GM21825 (cell line): Measurements from ENCODE around the gene RSPH9.
A peak's percentile ranks its signal among the peaks of the same experiment; 100 is the strongest.
"Not testable (repeated sequence)": the region's sequence is repeated elsewhere in the genome, so short reads cannot be mapped to it uniquely, and the experiment has no call there.

Experiments
- ATAC-seq: cut with Tn5 transposase; IDR thresholded peaks from one replicate; pipeline ENCODE4 v1.9.1; 2021; ENCODE audit warnings: mild to moderate bottlenecking, moderate library complexity; ENCODE audit not compliant: unreplicated experiment

Gene RSPH9

DNA sequence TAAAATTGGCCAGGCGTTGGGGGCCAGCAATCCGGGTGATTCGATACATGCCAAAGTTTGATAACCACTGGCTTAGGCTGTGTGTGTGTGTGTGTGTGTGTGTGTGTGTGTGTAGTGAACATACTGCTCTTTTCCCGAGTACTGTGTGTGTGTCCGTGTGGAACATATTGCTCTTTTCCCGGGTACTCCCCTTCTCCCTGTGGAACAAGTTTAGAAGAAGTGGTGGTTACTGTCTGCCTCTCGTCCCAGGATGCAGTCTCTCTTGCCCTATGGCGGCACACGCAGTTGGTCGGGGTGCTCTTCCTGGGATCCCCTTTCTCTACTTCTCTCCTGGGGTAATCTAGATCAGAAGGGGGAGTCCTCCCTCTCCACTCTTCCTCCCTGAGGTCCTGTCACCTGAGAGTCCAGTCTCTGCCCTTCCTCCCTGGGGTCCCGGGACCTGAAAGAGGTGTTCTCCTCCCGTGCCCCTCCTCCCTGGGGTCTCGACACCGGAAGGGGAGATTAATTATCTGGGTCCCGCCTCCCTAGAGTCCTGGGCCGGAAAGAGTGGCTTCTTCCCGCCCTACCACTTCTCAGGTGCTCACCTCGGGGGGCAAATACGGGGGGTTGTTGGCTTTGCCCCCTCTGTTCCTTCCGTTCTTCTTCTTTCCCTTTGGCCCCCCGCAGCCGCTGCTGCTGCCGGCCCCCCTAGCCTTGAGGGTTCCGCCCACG is 16.3 kb upstream of the RSPH9 start:
- peak; percentile 10 for ATAC-seq

- ATAC-seq = peak; percentile 80
These were observed 15.7 kb upstream of the RSPH9 start, which contains the start of gene GTPBP2 for GRCh38 chr6:43629104-43629504. Gene GTPBP2 (minus strand): TSS chr6:43629264. CDS start chr6:43629162, 102 bp downstream.

DNA sequence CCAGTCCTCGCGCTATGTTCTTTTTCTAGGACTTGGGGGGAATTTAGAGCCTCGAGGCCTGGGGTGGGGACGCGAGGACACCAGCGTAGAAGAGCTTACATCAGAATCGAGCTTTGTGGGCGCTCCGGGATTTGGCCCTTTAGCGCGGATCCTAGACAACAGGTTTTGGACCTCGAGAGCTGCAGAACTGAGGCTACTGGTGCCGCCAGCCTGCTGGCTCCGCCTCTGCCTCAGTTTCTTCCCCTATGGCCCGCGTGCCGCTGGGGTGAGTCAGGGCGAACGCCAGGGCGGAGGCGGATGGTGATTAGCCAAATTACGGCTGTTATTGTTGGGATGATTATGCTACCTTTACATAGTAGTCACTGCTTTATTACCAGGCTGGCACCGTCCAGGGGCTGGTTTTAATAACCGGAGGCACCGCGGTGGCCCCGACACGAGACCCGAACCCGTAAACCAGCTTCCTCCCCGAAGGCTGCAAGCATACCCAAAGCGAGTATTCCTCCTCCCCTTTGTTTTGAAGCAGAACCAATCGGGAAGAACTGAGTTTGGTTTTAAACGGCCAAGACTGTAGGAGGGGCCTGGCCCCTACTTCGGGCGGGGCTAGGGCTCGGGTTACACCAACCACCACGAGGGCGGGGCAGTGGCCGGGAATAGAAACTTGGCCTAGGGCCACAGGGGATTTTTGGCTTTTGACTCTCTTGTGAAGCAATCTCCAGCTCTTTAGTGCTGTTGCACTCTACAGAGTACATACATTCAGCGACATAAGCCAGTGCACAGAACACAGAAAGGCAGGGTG is 15.1 kb upstream of the RSPH9 start:
- peak; percentile 64 for ATAC-seq

DNA sequence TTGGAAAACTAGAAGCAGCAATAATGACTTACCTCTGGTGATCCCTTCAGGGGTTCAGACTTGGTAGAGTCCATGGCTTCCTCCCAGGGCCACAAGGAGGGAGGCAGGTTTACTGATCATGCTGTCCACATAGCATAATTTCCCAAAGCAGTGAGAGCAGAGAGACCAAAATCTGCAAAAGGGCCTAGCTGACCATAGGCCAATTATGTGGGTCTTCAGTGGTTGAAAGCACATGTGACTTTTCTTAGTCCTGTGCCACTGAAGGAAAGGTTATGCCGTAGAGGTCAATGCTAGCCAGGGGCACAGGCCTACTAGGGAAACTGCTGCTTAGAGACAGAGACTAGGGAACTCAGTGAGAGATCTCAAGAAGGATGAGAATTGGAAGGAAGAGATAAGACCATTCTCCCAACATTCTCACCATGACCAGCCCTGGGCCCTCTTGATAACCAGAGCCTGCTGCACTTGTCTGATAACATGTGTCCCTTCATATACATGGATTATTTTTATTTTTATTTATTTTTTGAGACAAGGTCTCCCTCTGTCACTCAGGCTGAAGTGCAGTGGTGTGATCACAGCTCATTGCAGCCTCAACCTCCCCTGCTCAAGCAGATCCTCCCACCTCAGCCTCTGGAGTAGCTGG is 13.7 kb upstream of the RSPH9 start:
- ATAC-seq = no peak

DNA sequence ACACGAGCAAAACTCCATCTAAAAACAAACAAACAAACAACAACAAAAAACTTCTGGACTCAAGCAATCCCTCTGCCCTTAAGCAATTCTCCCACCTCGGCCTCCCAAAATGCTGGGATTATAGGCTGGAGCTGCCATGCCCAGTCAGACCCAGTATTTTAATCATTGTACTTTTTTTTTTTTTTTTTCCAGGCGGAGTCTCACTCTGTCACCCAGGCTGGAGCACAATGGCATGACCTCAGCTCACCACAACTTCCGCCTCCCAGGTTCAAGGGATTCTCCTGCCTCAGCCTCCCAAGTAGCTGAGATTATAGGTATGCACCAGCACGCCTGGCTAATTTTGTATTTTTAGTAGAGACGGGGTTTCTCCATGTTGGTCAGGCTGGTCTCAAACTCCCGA is 11.8 kb upstream of the RSPH9 start:
- ATAC-seq = not testable (repeated sequence)

GRCh38 chr6:43634702-43635303 is 10.0 kb upstream of the RSPH9 start:
- ATAC-seq = no peak

DNA sequence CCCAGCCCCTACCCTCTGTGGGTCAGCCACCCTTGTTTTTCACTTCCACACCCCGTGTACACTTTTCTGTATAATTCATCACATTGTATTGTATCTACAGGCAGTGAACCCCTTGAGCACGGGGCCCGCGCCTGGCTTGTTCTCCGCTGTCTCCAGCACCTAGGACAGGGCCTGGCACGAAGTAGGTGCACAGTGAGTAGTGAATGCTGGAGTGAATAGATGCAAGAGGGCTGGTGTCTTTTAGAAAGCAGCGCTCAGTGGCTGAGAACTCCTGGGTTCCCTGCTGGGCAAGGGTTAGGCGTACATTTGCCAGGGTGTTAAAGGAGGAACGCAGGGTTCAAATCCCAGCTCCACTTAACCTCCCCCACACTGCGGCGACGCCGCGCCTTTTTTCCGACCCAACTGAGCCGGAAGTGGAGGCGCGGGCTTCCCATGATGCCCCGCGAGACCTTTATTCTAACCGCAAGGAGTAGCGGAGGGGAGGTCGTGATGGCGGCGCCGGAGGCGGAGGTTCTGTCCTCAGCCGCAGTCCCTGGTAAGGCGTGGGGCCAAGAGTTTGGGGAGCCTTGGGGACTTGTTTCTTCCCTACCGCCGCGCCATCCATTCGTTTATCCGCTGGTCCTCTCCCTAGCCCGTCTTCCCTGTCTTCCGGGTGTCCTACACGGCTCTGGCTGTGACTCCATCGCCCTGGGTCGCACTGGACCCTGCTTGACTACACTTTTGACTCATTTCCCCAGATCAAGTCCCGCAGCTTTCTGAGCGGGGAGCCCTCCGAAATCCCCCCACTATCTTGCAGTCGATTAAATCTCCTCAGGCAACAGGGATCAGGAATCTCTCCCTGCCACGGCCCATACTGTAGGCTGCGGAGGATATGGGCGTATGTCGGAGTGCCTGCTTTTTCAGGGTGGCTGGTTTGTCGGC is 9.2 kb upstream of the RSPH9 start, which contains the start of gene MAD2L1BP:
Gene MAD2L1BP (plus strand): TSS at position 454 of the 921 bp plus-strand sequence. CDS start 36 bp downstream, at position 490.
- ATAC-seq = peak; percentile 64

DNA sequence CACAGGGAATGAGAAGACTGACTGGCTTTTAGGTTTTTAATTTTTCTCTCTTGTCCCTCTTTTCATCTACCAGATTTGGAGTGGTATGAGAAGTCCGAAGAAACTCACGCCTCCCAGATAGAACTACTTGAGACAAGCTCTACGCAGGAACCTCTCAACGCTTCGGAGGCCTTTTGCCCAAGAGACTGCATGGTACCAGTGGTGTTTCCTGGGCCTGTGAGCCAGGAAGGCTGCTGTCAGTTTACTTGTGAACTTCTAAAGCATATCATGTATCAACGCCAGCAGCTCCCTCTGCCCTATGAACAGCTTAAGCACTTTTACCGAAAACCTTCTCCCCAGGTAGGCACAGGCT is 8.6 kb upstream of the RSPH9 start:
- no peak for ATAC-seq

DNA sequence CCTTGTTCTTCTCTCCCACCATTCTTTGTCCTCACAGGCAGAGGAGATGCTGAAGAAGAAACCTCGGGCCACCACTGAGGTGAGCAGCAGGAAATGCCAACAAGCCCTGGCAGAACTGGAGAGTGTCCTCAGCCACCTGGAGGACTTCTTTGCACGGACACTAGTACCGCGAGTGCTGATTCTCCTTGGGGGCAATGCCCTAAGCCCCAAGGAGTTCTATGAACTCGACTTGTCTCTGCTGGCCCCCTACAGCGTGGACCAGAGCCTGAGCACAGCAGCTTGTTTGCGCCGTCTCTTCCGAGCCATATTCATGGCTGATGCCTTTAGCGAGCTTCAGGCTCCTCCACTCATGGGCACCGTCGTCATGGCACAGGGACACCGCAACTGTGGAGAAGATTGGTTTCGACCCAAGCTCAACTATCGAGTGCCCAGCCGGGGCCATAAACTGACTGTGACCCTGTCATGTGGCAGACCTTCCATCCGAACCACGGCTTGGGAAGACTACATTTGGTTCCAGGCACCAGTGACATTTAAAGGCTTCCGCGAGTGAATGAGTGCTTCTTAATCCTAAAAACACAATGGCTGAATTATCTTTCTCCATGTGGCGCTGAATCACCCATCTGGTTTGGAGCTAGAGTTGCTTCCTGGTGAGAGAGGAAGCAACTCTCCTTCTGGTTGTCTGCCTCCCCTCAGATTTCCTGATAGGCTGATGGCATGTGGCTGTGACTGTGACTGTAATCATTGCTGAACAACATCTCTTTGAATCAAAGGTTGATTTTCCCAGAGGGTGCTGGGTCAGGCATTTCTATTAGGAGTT is 4.6 kb upstream of the RSPH9 start:
- no peak for ATAC-seq

DNA sequence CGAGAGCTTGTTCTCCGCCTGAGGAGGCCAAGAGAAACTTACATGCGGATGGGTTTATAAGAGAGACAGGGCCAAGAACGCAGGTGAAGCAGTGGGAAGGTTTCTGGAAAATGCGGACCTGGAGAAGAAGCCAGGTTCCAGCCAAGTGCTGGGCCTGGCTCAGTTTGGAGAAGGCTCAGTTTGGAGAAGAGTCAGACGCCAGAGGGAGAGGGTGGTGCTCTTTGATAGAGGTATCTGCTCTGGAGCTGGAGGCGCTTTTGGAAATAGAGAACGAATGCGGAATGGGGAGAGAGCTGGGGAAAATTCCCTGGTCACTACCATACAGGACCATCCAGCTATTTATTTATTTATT is 753 bp downstream of the RSPH9 start:
- no peak for ATAC-seq

GRCh38 chr6:43647613-43648012 is 2.8 kb downstream of the RSPH9 start:
- ATAC-seq = no peak

- ATAC-seq = no peak
These were observed 3.4 kb downstream of the RSPH9 start for GRCh38 chr6:43648248-43648647.

DNA sequence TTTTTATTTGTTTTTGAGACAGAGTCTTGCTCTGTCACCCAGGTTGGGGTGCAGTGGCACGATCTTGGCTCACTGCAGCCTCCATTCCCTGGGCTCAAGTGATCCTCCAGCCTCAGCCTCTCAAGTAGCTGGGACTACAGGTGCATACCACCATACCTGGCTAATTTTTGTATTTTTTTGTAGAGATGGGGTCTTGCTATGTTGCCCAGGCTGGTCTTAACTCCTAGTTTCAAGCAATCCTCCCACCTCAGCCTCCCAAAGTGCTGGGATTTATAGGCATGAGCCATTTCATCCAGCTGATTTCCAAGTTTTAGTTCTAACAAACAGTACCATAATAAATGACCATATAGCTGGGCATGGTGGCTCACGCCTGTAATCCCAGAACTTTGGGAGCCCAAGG is 8.0 kb downstream of the RSPH9 start:
- ATAC-seq = not testable (repeated sequence)

- ATAC-seq = no peak
These were observed 12.5 kb downstream of the RSPH9 start for GRCh38 chr6:43657221-43657802.

DNA sequence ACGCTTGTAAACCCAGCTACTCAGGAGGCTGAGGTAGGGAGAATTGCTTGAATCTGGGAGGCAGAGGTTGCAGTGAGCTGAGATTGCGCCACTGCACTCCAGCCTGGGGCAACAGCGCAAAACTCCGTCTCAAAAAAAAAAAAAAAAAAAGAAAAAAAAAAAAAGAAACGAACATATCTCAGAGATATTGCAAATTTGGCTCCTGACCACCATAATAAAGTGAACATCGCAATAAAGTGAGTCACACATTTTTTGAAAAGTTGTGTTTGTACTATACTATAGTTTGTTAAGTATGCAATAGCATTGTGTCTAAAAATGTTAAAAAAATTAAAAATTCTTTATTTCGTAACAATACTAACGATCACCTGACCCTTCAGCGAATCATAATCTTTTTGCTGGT is 13.3 kb downstream of the RSPH9 start:
- ATAC-seq = no peak

DNA sequence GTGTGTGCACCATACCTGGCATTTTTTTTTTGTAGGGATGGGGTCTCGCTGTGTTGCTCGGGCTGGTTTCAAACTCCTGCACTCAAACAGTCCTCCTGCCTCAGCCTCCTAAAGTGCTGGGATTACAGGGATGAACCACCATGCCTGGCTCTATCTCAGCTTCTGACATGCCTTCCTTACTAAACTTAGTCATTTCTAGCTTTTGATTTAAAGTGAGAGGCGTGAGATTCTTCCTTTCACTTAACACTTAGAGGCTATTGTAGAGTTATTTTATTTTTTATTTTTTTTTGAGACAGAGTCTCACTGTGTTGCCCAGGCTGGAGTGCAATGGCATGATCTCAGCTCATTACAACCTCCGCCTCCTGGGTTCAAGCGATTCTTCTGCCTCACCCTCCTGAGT is 18.1 kb downstream of the RSPH9 start:
- not testable (repeated sequence) for ATAC-seq

DNA sequence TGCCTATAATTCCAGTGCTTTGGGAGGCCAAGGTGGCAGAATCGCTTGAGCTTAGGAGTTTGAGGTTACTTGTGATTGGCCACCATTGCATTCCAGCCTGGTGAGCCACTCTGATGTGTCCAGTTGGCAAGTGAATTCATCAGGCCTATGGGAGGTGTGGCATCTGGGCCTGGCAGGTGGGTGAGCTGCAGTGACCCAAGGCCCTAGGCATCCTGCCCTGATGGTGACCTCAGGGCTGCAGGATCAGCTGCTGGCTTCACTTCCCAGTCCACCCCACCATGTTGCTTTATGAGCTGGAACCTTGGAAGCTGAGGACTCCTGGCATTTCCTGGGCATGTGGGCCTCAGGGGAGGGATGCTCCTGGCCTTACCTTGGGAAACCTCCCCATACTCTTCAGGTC is 20.5 kb downstream of the RSPH9 start:
- no peak for ATAC-seq

GRCh38 chr6:43666196-43666920 is 21.5 kb downstream of the RSPH9 start:
- no peak for ATAC-seq
